Hair follicle dermal papilla cell (primary cell): Measurements from ENCODE around the gene PCNX4. TPM values are rescaled to one million over a fixed set of nuclear protein-coding genes. Genes with fewer than 3 reads are reported as not detected.

ENCODE experiments used
- total RNA-seq: library from RNA; depleted of rRNA; stranded (reverse); fragments of >200 nt; gene quantifications from 2 replicates; pipeline ENCODE4 v1.2.3, GENCODE V29; 2012

PCNX4 gene
- total RNA-seq: 94.4 and 149 TPM in 2 replicates

GRCh38 chr14:60091550-60092525, at the start of gene PCNX4:
Gene PCNX4, plus strand, starts transcription at chr14:60091923. Its CDS starts 15,716 bp downstream, at chr14:60107639.

GRCh38 chr14:60164712-60165546, 73.2 kb downstream of the PCNX4 start, which contains the start of gene DHRS7:
Gene DHRS7, minus strand, starts transcription at chr14:60165398. Its CDS starts 89 bp downstream, at chr14:60165309.

Other genes starting within 250 kb of the PCNX4 start
- 1.5 and 2.9 TPM in 2 replicates for gene RTN1, start 221.1 kb upstream of the PCNX4 start, total RNA-seq
- gene LRRC9, start 171.8 kb upstream of the PCNX4 start, total RNA-seq: not detected in 2 replicates
- 42.4 and 46.4 TPM in 2 replicates for gene DHRS7, start 73.5 kb downstream of the PCNX4 start, total RNA-seq
- 23.9 and 26.0 TPM in 2 replicates for gene PPM1A, start 157.3 kb downstream of the PCNX4 start, total RNA-seq